Osteocyte (in vitro differentiated cells): ENCODE data around the gene N4BP3. TPM values are rescaled to one million over a fixed set of nuclear protein-coding genes. Genes with fewer than 3 reads are reported as not detected.

Experiments used
- DNase-seq: peaks from one replicate; pipeline ENCODE4 v3.0.0; 2021; ENCODE audit warnings: mixed read lengths; ENCODE audit not compliant: unreplicated experiment; ENCODE audit errors: extremely low spot score
- H3K27ac Mint-ChIP-seq: one replicate; pipeline ENCODE4 v1.8.0; 2021; ENCODE audit warnings: mild to moderate bottlenecking, mixed read lengths; ENCODE audit not compliant: unreplicated experiment
- H3K27me3 Mint-ChIP-seq: one replicate; pipeline ENCODE4 v1.8.0; 2021; ENCODE audit warnings: mixed read lengths; ENCODE audit not compliant: unreplicated experiment
- H3K36me3 Mint-ChIP-seq: one replicate; pipeline ENCODE4 v1.8.0; 2021; ENCODE audit warnings: mixed read lengths; ENCODE audit not compliant: unreplicated experiment
- H3K4me1 Mint-ChIP-seq: one replicate; pipeline ENCODE4 v1.8.0; 2021; ENCODE audit warnings: mixed read lengths; ENCODE audit not compliant: unreplicated experiment
- H3K4me3 Mint-ChIP-seq: one replicate; pipeline ENCODE4 v1.8.0; 2021; ENCODE audit warnings: mild to moderate bottlenecking, moderate library complexity, mixed read lengths; ENCODE audit not compliant: unreplicated experiment
- H3K9me3 Mint-ChIP-seq: one replicate; pipeline ENCODE4 v1.8.0; 2021; ENCODE audit warnings: mixed read lengths; ENCODE audit not compliant: unreplicated experiment
- CTCF ChIP-seq: fragments of 200-600 bp; sonication (generic); IDR thresholded peaks from 2 replicates; pipeline ENCODE4 v1.5.0; 2021; ENCODE audit warnings: antibody characterized with exemption, mild to moderate bottlenecking, moderate library complexity
- long read RNA-seq: library from polyadenylated mRNA; unstranded; transcript quantifications from one replicate; pipeline ENCODE4 v2.0.0, GENCODE V29; 2021
- total RNA-seq: library from RNA; stranded (reverse); gene quantifications from 2 replicates; pipeline ENCODE4 v1.2.1, GENCODE V29; 2021

The N4BP3 gene
- total RNA-seq, result 0.55 and 0.64 TPM in 2 replicates
- long read RNA-seq, result 0 reads

GRCh38 chr5:178113141-178113787 is at the start of gene N4BP3:
Gene N4BP3, plus strand, starts transcription at chr5:178113532. Its CDS starts 6,052 bp downstream, at chr5:178119584.
- H3K27ac Mint-ChIP-seq, result no peak within 1 kb of the TSS
- no peaks in the 10 kb centered on the region for H3K9me3 Mint-ChIP-seq
- no peaks in the 10 kb centered on the region for H3K36me3 Mint-ChIP-seq
- H3K4me1 Mint-ChIP-seq, result peaks cover 28% of the 10 kb centered on the region
- H3K4me3 Mint-ChIP-seq, result peak within 1 kb of the TSS; percentile 79
- peaks cover 3% of the 10 kb centered on the region for H3K27me3 Mint-ChIP-seq
- TF ChIP-seq CTCF, result no peak
- no peak for DNase-seq

GRCh38 chr5:178067755-178068154 is 45.6 kb upstream of the N4BP3 start:
- no peak for TF ChIP-seq CTCF
- no peak overlapping the region for H3K27ac Mint-ChIP-seq

GRCh38 chr5:178068293-178068692 is 45.0 kb upstream of the N4BP3 start:
- no peaks in the 10 kb centered on the region for H3K36me3 Mint-ChIP-seq
- H3K9me3 Mint-ChIP-seq, result no peaks in the 10 kb centered on the region
- no peak for DNase-seq
- H3K27ac Mint-ChIP-seq, result no peak overlapping the region
- no peaks in the 10 kb centered on the region for H3K4me1 Mint-ChIP-seq
- TF ChIP-seq CTCF, result no peak
- H3K27me3 Mint-ChIP-seq, result peaks cover 27% of the 10 kb centered on the region
- no peak overlapping the region for H3K4me3 Mint-ChIP-seq

More at GRCh38 chr5:178067755-178068154, 45.6 kb upstream of the N4BP3 start:
- H3K4me1 Mint-ChIP-seq, result no peaks in the 10 kb centered on the region
- H3K27me3 Mint-ChIP-seq, result peaks cover 30% of the 10 kb centered on the region
- DNase-seq, result no peak
- H3K36me3 Mint-ChIP-seq, result no peaks in the 10 kb centered on the region
- no peak overlapping the region for H3K4me3 Mint-ChIP-seq
- no peaks in the 10 kb centered on the region for H3K9me3 Mint-ChIP-seq

- H3K36me3 Mint-ChIP-seq, result no peaks in the 10 kb centered on the region
- H3K4me1 Mint-ChIP-seq, result no peaks in the 10 kb centered on the region
- peak; percentile 11 for TF ChIP-seq CTCF
- DNase-seq, result no peak
- H3K27me3 Mint-ChIP-seq, result peaks cover 28% of the 10 kb centered on the region
- H3K9me3 Mint-ChIP-seq, result no peaks in the 10 kb centered on the region
- H3K27ac Mint-ChIP-seq, result no peak overlapping the region
- H3K4me3 Mint-ChIP-seq, result no peak overlapping the region
These were observed 43.4 kb upstream of the N4BP3 start for GRCh38 chr5:178069909-178070308.

- Mint-ChIP-seq H3K36me3 (no peaks in the 10 kb centered on the region), H3K27ac (no peak overlapping the region), H3K4me3 (no peak overlapping the region), H3K4me1 (no peaks in the 10 kb centered on the region), H3K9me3 (no peaks in the 10 kb centered on the region), H3K27me3 (peaks cover 29% of the 10 kb centered on the region)
- no peak for DNase-seq
- TF ChIP-seq CTCF, result no peak
These were observed 42.2 kb upstream of the N4BP3 start for GRCh38 chr5:178071108-178071507.
